ENCODE data around the gene KIAA0232.

The KIAA0232 gene

DNA sequence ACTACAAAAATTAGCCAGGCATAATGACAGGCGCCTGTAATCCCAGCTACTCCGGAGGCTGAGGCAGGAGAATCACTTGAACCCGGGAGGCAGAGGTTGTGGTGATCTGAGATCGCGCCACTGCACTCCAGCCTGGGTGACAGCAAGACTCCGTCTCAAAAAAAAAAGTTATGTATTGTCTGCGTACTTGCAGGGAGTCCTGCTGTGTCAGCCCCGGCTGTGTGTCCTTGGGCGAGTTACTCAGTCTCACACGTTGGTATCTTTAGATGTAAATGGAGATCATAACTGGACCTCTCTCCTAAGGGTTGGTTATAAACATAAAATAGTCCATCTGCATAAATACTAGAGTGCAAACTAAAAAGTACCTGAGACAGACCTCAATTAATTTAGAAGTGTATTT is 104.4 kb downstream of the KIAA0232 start:
- H3K4me2 ChIP-seq (ENCODE audit: low read depth, low read length): no peak overlapping the region
- no peaks in the 10 kb centered on the region for H4K20me1 ChIP-seq (ENCODE audit: insufficient read depth, low read length)
- H3K27ac ChIP-seq (ENCODE audit: low read length): no peak overlapping the region

DNA sequence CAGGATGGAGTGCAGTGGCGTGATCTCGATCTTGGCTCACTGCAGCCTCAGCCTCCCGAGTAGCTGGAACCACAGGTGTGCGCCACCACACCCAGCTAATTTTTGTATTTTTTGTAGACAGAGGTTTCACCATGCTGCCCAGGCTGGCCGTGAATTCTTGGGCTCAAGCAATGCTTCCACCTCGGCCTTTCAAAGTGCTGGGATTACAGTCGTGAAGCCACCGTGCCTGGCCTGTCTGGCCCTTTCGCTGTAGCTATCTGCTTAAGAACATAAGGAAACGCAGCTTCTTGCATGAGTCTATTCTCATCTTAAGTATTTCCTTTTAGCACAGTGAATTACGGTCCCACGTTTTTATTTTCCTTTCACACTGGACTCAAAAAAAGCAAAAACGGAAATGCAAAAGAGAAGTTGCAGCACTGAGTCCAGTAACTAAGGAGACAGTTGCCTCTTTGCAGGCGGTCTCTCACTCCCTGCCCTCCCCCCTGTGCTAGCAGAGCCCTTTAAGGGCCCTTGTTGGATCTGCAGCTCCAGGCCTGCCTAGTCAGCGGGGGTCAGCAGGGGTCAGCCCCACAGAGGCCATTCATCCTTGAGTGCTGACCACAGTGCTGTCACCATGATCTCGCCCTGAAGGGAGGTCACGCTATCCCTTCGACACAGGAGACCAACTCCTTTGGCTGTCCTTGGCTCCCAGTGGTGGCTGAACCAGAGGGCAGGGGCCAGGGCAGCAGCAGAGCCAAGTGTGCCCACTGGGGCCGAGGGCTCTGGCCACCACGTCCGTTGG is 105.3 kb downstream of the KIAA0232 start:
- no peaks in the 10 kb centered on the region for H3K27me3 ChIP-seq (replicated peaks; ENCODE audit: insufficient read depth, low read length)
- no peaks in the 10 kb centered on the region for H3K9me2 ChIP-seq (replicated peaks; ENCODE audit: insufficient read depth, low read length)
- no peaks in the 10 kb centered on the region for H3K4me1 ChIP-seq (ENCODE audit: low read length)
- no peak for DNase-seq
- no peak overlapping the region for H3K27ac ChIP-seq (ENCODE audit: low read length)
- H3K4me2 ChIP-seq (ENCODE audit: low read depth, low read length): no peak overlapping the region
- H4K20me1 ChIP-seq (ENCODE audit: insufficient read depth, low read length): no peaks in the 10 kb centered on the region
- H3K9ac ChIP-seq (ENCODE audit: low read length): no peak overlapping the region
- H3K4me3 ChIP-seq (ENCODE audit: low read length): no peak overlapping the region
- no peaks in the 10 kb centered on the region for H3F3A ChIP-seq (ENCODE audit: insufficient read depth, low read length)
- no peak overlapping the region for H2AFZ ChIP-seq (ENCODE audit: low read length)
- no peaks in the 10 kb centered on the region for H3K79me2 ChIP-seq (ENCODE audit: low read length)
- H3K9me3 ChIP-seq (replicated peaks; ENCODE audit: insufficient read depth, low read length): no peaks in the 10 kb centered on the region
- no peak for TF ChIP-seq EZH2 (optimal IDR thresholded peaks at IDR 0.05; ENCODE audit: low read depth, low read length)
- TF ChIP-seq EZH2phosphoT487 (IDR thresholded peaks at IDR 0.05; ENCODE audit: low read length): no peak
- no peaks in the 10 kb centered on the region for H3K36me3 ChIP-seq (replicated peaks; ENCODE audit: insufficient read depth, low read length)

More for the DNA sequence above, 104.4 kb downstream of the KIAA0232 start:
- no peak for DNase-seq
- Histone ChIP-seq H3F3A (ENCODE audit: insufficient read depth, low read length) (no peaks in the 10 kb centered on the region), H3K36me3 (replicated peaks; ENCODE audit: insufficient read depth, low read length) (no peaks in the 10 kb centered on the region), H2AFZ (ENCODE audit: low read length) (no peak overlapping the region), H3K27me3 (replicated peaks; ENCODE audit: insufficient read depth, low read length) (no peaks in the 10 kb centered on the region), H3K9me2 (replicated peaks; ENCODE audit: insufficient read depth, low read length) (no peaks in the 10 kb centered on the region), H3K4me3 (ENCODE audit: low read length) (no peak overlapping the region), H3K79me2 (ENCODE audit: low read length) (no peaks in the 10 kb centered on the region), H3K4me1 (ENCODE audit: low read length) (no peaks in the 10 kb centered on the region), H3K9ac (ENCODE audit: low read length) (no peak overlapping the region), H3K9me3 (replicated peaks; ENCODE audit: insufficient read depth, low read length) (no peaks in the 10 kb centered on the region)
- no peak for TF ChIP-seq EZH2phosphoT487 (IDR thresholded peaks at IDR 0.05; ENCODE audit: low read length)
- TF ChIP-seq EZH2 (optimal IDR thresholded peaks at IDR 0.05; ENCODE audit: low read depth, low read length): no peak
- TF ChIP-seq, protein P1, sequence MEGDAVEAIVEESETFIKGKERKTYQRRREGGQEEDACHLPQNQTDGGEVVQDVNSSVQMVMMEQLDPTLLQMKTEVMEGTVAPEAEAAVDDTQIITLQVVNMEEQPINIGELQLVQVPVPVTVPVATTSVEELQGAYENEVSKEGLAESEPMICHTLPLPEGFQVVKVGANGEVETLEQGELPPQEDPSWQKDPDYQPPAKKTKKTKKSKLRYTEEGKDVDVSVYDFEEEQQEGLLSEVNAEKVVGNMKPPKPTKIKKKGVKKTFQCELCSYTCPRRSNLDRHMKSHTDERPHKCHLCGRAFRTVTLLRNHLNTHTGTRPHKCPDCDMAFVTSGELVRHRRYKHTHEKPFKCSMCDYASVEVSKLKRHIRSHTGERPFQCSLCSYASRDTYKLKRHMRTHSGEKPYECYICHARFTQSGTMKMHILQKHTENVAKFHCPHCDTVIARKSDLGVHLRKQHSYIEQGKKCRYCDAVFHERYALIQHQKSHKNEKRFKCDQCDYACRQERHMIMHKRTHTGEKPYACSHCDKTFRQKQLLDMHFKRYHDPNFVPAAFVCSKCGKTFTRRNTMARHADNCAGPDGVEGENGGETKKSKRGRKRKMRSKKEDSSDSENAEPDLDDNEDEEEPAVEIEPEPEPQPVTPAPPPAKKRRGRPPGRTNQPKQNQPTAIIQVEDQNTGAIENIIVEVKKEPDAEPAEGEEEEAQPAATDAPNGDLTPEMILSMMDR (IDR thresholded peaks at IDR 0.05; ENCODE audit: low read length): no peak

GRCh38 chr4:6888506-6889071 is 106.1 kb downstream of the KIAA0232 start:
- Histone ChIP-seq H3K9me3 (replicated peaks; ENCODE audit: insufficient read depth, low read length) (no peaks in the 10 kb centered on the region), H3K9ac (ENCODE audit: low read length) (no peak overlapping the region), H3K9me2 (replicated peaks; ENCODE audit: insufficient read depth, low read length) (no peaks in the 10 kb centered on the region), H3K27me3 (replicated peaks; ENCODE audit: insufficient read depth, low read length) (no peaks in the 10 kb centered on the region), H2AFZ (ENCODE audit: low read length) (no peak overlapping the region), H3K4me3 (ENCODE audit: low read length) (no peak overlapping the region), H3K79me2 (ENCODE audit: low read length) (no peaks in the 10 kb centered on the region), H3K27ac (ENCODE audit: low read length) (no peak overlapping the region), H4K20me1 (ENCODE audit: insufficient read depth, low read length) (no peaks in the 10 kb centered on the region), H3K4me2 (ENCODE audit: low read depth, low read length) (no peak overlapping the region), H3K4me1 (ENCODE audit: low read length) (no peaks in the 10 kb centered on the region), H3K36me3 (replicated peaks; ENCODE audit: insufficient read depth, low read length) (no peaks in the 10 kb centered on the region), H3F3A (ENCODE audit: insufficient read depth, low read length) (no peaks in the 10 kb centered on the region)
- no peak for DNase-seq
- TF ChIP-seq, protein P1 (IDR thresholded peaks at IDR 0.05; ENCODE audit: low read length): no peak
- TF ChIP-seq EZH2 (optimal IDR thresholded peaks at IDR 0.05; ENCODE audit: low read depth, low read length) (no peak), EZH2phosphoT487 (IDR thresholded peaks at IDR 0.05; ENCODE audit: low read length) (no peak)
